ENCODE measurements around the gene HACD2. TPM values are rescaled to one million over a fixed set of nuclear protein-coding genes. Genes with fewer than 3 reads are reported as not detected.
"Not testable (repeated sequence)": the region's sequence is repeated elsewhere in the genome, so short reads cannot be mapped to it uniquely, and the experiment has no call there.

Gene HACD2
- total RNA-seq, 1 experiment from 2014 or later, result 27.4 TPM

- H3K79me1 ChIP-seq (ENCODE audit: insufficient read depth, low read depth, low read length, poor library complexity, severe bottlenecking), result no peaks in the 10 kb centered on the region
- H2BK15ac ChIP-seq (ENCODE audit: low read depth, low read length), result no peak overlapping the region
- H4K8ac ChIP-seq (replicated peaks; ENCODE audit: insufficient read length, low read depth, low read length), result no peak overlapping the region
- Mint-ChIP-seq H3K27me3 (ENCODE audit: low read depth) (no peaks in the 10 kb centered on the region), H3K27ac (0 out of 7 replicates have a peak overlapping the region, but pooled peaks of 1 of the 3 experiments have one; percentile 13), H3K36me3 (ENCODE audit: insufficient read depth in 1 of 3, low read depth in 3 of 3) (peaks cover 0 to 4% (median 1%) of the 10 kb centered on the region in 3 experiments; a peak in 4 of 7 replicates), H3K9me3 (no peaks in the 10 kb centered on the region), H3K4me1 (peaks cover 0 to 4% of the 10 kb centered on the region in 2 experiments; a peak in 2 of 4 replicates), H3K4me3 (no peak overlapping the region)
- no peaks in the 10 kb centered on the region for H3K4me1 ChIP-seq (ENCODE audit: insufficient read depth, low read length)
- no peaks in the 10 kb centered on the region for H3K23me2 ChIP-seq (ENCODE audit: insufficient read length, low read depth, low read length, poor library complexity, severe bottlenecking)
- H3K23ac ChIP-seq (ENCODE audit: insufficient read length, low read depth, low read length), result no peak overlapping the region
- no peak overlapping the region for H3K14ac ChIP-seq (ENCODE audit: insufficient read depth, low read length)
- no peak overlapping the region for H3K56ac ChIP-seq (ENCODE audit: insufficient read length, low read depth, low read length)
- H3K4ac ChIP-seq (ENCODE audit: low read depth, low read length), result no peak overlapping the region
- DNase-seq, result no peak
- no peaks in the 10 kb centered on the region for H4K20me1 ChIP-seq (ENCODE audit: control insufficient read depth, insufficient read depth, insufficient read length)
- no peaks in the 10 kb centered on the region for H3K79me2 ChIP-seq (ENCODE audit: insufficient read depth, low read length)
- no peak overlapping the region for H2BK12ac ChIP-seq (ENCODE audit: insufficient read length, low read depth, low read length)
- H3K27me3 ChIP-seq (ENCODE audit: insufficient read depth, low read length), result no peaks in the 10 kb centered on the region
- H3K4me2 ChIP-seq (ENCODE audit: insufficient read depth, insufficient read length, low read length), result no peak overlapping the region
- no peak overlapping the region for H2AFZ ChIP-seq (ENCODE audit: low read length)
- H2BK5ac ChIP-seq (ENCODE audit: insufficient read length, low read length), result no peak overlapping the region
- TF ChIP-seq CTCF (conservative IDR thresholded peaks at IDR 0.05), result no peak
- no peak overlapping the region for H3T11ph ChIP-seq (ENCODE audit: low read length)
- no peak overlapping the region for H2AK5ac ChIP-seq (ENCODE audit: insufficient read length, low read length)
- H3K9ac ChIP-seq (ENCODE audit: extremely low read depth, insufficient read length, low read length), result no peak overlapping the region
- H2BK120ac ChIP-seq (ENCODE audit: low read depth, low read length, poor library complexity, severe bottlenecking), result no peak overlapping the region
- H4K5ac ChIP-seq (ENCODE audit: insufficient read length, low read depth, low read length), result no peak overlapping the region
- H3K27ac ChIP-seq (ENCODE audit: insufficient read length, low read depth, low read length), result no peak overlapping the region
- no peaks in the 10 kb centered on the region for H3K9me3 ChIP-seq (ENCODE audit: control insufficient read depth, low read depth, low read length)
- no peak overlapping the region for H4K91ac ChIP-seq (ENCODE audit: insufficient read length, low read depth, low read length)
- no peak overlapping the region for H2BK20ac ChIP-seq (ENCODE audit: low read depth, low read length, poor library complexity, severe bottlenecking)
- WGBS (ENCODE audit: extremely low coverage, insufficient read length, low lambda C conversion rate), result no CpG with 5 or more reads among the region's 2 CpGs
- H3K18ac ChIP-seq (ENCODE audit: insufficient read length, low read depth, low read length), result no peak overlapping the region
Observed at GRCh38 chr3:123613543-123613942, 28.7 kb upstream of the HACD2 start.

GRCh38 chr3:123611674-123612073, 26.8 kb upstream of the HACD2 start:
- not testable (repeated sequence) for H3K36me3 Mint-ChIP-seq (ENCODE audit: insufficient read depth in 1 of 3, low read depth in 3 of 3); H2BK5ac ChIP-seq (ENCODE audit: insufficient read length, low read length); DNase-seq; H4K91ac ChIP-seq (ENCODE audit: insufficient read length, low read depth, low read length); H3K79me2 ChIP-seq (ENCODE audit: insufficient read depth, low read length); H3K4me3 Mint-ChIP-seq; H3K79me1 ChIP-seq (ENCODE audit: insufficient read depth, low read depth, low read length, poor library complexity, severe bottlenecking); H2AK5ac ChIP-seq (ENCODE audit: insufficient read length, low read length); H3K9ac ChIP-seq (ENCODE audit: extremely low read depth, insufficient read length, low read length); H4K5ac ChIP-seq (ENCODE audit: insufficient read length, low read depth, low read length); H3K23ac ChIP-seq (ENCODE audit: insufficient read length, low read depth, low read length); H2AFZ ChIP-seq (ENCODE audit: low read length); H2BK120ac ChIP-seq (ENCODE audit: low read depth, low read length, poor library complexity, severe bottlenecking); H3K23me2 ChIP-seq (ENCODE audit: insufficient read length, low read depth, low read length, poor library complexity, severe bottlenecking); H3T11ph ChIP-seq (ENCODE audit: low read length); H4K8ac ChIP-seq (replicated peaks; ENCODE audit: insufficient read length, low read depth, low read length); H4K20me1 ChIP-seq (ENCODE audit: control insufficient read depth, insufficient read depth, insufficient read length); H3K56ac ChIP-seq (ENCODE audit: insufficient read length, low read depth, low read length); H3K4ac ChIP-seq (ENCODE audit: low read depth, low read length); H3K18ac ChIP-seq (ENCODE audit: insufficient read length, low read depth, low read length); H3K4me1 ChIP-seq (ENCODE audit: insufficient read depth, low read length); H3K27ac ChIP-seq (ENCODE audit: insufficient read length, low read depth, low read length); H2BK12ac ChIP-seq (ENCODE audit: insufficient read length, low read depth, low read length); H3K9me3 ChIP-seq (ENCODE audit: control insufficient read depth, low read depth, low read length); H3K14ac ChIP-seq (ENCODE audit: insufficient read depth, low read length); H3K4me2 ChIP-seq (ENCODE audit: insufficient read depth, insufficient read length, low read length); H3K27ac Mint-ChIP-seq; H3K4me1 Mint-ChIP-seq; H2BK20ac ChIP-seq (ENCODE audit: low read depth, low read length, poor library complexity, severe bottlenecking); H3K9me3 Mint-ChIP-seq; H2BK15ac ChIP-seq (ENCODE audit: low read depth, low read length); H3K27me3 Mint-ChIP-seq (ENCODE audit: low read depth); H3K27me3 ChIP-seq (ENCODE audit: insufficient read depth, low read length)
- no CpG with 5 or more reads among the region's 7 CpGs for WGBS (ENCODE audit: extremely low coverage, insufficient read length, low lambda C conversion rate)

All from H9 (cell line).